HG03103 (cell line): ENCODE results near the gene CTPS1.

Source experiments
- ATAC-seq: cut with Tn5 transposase; IDR thresholded peaks from one replicate; pipeline ENCODE4 v1.9.1; 2021; ENCODE audit warnings: low read depth; ENCODE audit not compliant: unreplicated experiment

CTPS1 gene

GRCh38 chr1:40979241-40980067, at the start of gene CTPS1:
Gene CTPS1, plus strand, starts transcription at chr1:40979696. Its CDS starts 3,595 bp downstream, at chr1:40983291.
- ATAC-seq, result peak; percentile 84

- ATAC-seq, result no peak
Observed at GRCh38 chr1:40930174-40930964, 49.1 kb upstream of the CTPS1 start.

GRCh38 chr1:40931601-40932000, 47.9 kb upstream of the CTPS1 start:
- no peak for ATAC-seq

GRCh38 chr1:40932006-40932405, 47.5 kb upstream of the CTPS1 start:
- no peak for ATAC-seq

GRCh38 chr1:40936931-40937339, 42.6 kb upstream of the CTPS1 start:
- ATAC-seq, result no peak

- no peak for ATAC-seq
Observed at GRCh38 chr1:40938393-40938792, 41.1 kb upstream of the CTPS1 start.

GRCh38 chr1:40939320-40940059, 40.0 kb upstream of the CTPS1 start:
- no peak for ATAC-seq

GRCh38 chr1:40944326-40944725, 35.2 kb upstream of the CTPS1 start:
- ATAC-seq, result no peak

- ATAC-seq, result no peak
Observed at GRCh38 chr1:40944841-40945430, 34.6 kb upstream of the CTPS1 start.

GRCh38 chr1:40945491-40945973, 34.0 kb upstream of the CTPS1 start:
- no peak for ATAC-seq

- no peak for ATAC-seq
Observed at GRCh38 chr1:40948741-40949443, 30.6 kb upstream of the CTPS1 start.

GRCh38 chr1:40949563-40949962, 29.9 kb upstream of the CTPS1 start:
- no peak for ATAC-seq

- ATAC-seq, result no peak
Observed at GRCh38 chr1:40951943-40952743, 27.4 kb upstream of the CTPS1 start.

- ATAC-seq, result no peak
Observed at GRCh38 chr1:40952744-40953315, 26.7 kb upstream of the CTPS1 start.

- no peak for ATAC-seq
Observed at GRCh38 chr1:40954626-40955025, 24.9 kb upstream of the CTPS1 start.

- no peak for ATAC-seq
Observed at GRCh38 chr1:40955266-40955665, 24.2 kb upstream of the CTPS1 start.

GRCh38 chr1:40956407-40956806, 23.1 kb upstream of the CTPS1 start:
- no peak for ATAC-seq

GRCh38 chr1:40958210-40958609, 21.3 kb upstream of the CTPS1 start:
- no peak for ATAC-seq

GRCh38 chr1:40965531-40965930, 14.0 kb upstream of the CTPS1 start:
- ATAC-seq, result no peak
